Measurements from ENCODE around the gene MTMR11. TPM values are rescaled to one million over a fixed set of nuclear protein-coding genes. Genes with fewer than 3 reads are reported as not detected.
A peak's percentile ranks its signal among the peaks of the same experiment; 100 is the strongest.
"Not testable (repeated sequence)": the region's sequence is repeated elsewhere in the genome, so short reads cannot be mapped to it uniquely, and the experiment has no call there.

MTMR11 gene
- total RNA-seq, 1 donor from 2014 or later, result 2.4 TPM

GRCh38 chr1:149903836-149904491, 32.7 kb downstream of the MTMR11 start:
- DNase-seq (ENCODE audit: low read depth), result no peak

- peak; percentile 94 for DNase-seq (ENCODE audit: low read depth)
Measured at GRCh38 chr1:149899460-149900284, 37.0 kb downstream of the MTMR11 start, which contains the start of gene BOLA1. Gene BOLA1 (plus strand): TSS chr1:149899568. CDS start chr1:149900060, 492 bp downstream.

- no peak for DNase-seq (ENCODE audit: low read depth)
Measured at GRCh38 chr1:149896575-149896974, 40.1 kb downstream of the MTMR11 start.

GRCh38 chr1:149888999-149889289, 47.7 kb downstream of the MTMR11 start:
- DNase-seq (ENCODE audit: low read depth), result peak; percentile 53

- DNase-seq (ENCODE audit: low read depth), result peak; percentile 91
Measured at GRCh38 chr1:149888247-149888998, 48.3 kb downstream of the MTMR11 start.

- DNase-seq (ENCODE audit: low read depth), result peak; percentile 97
Measured at GRCh38 chr1:149887456-149888246, 49.0 kb downstream of the MTMR11 start.

- DNase-seq (ENCODE audit: low read depth), result not testable (repeated sequence)
Measured at GRCh38 chr1:149887196-149887455, 49.6 kb downstream of the MTMR11 start.

GRCh38 chr1:149886396-149887195, 50.1 kb downstream of the MTMR11 start:
- DNase-seq (ENCODE audit: low read depth), result peak; percentile 99

- DNase-seq (ENCODE audit: low read depth), result not testable (repeated sequence)
Measured at GRCh38 chr1:149886121-149886395, 50.6 kb downstream of the MTMR11 start.

- DNase-seq (ENCODE audit: low read depth), result peak; percentile 92
Measured at GRCh38 chr1:149885339-149886120, 51.1 kb downstream of the MTMR11 start.

- peak; percentile 36 for DNase-seq (ENCODE audit: low read depth)
Measured at GRCh38 chr1:149884433-149885338, 52.0 kb downstream of the MTMR11 start.

GRCh38 chr1:149883598-149884247, 53.0 kb downstream of the MTMR11 start:
- no peak for DNase-seq (ENCODE audit: low read depth)

GRCh38 chr1:149881876-149882275, 54.8 kb downstream of the MTMR11 start:
- no peak for DNase-seq (ENCODE audit: low read depth)

GRCh38 chr1:149879556-149879955, 57.1 kb downstream of the MTMR11 start:
- DNase-seq (ENCODE audit: low read depth), result no peak
